ENCODE data around the gene SLC13A2. TPM values are rescaled to one million over a fixed set of nuclear protein-coding genes. Genes with fewer than 3 reads are reported as not detected.

SLC13A2 gene
- total RNA-seq, 1 experiment from 2014 or later, result not detected

- Histone ChIP-seq H4K20me1 (ENCODE audit: control insufficient read depth, insufficient read depth, insufficient read length) (no peaks in the 10 kb centered on the region), H3K27me3 (ENCODE audit: insufficient read depth, low read length) (no peaks in the 10 kb centered on the region), H3K4me1 (ENCODE audit: insufficient read depth, low read length) (no peaks in the 10 kb centered on the region), H3K23me2 (ENCODE audit: insufficient read length, low read depth, low read length, poor library complexity, severe bottlenecking) (no peaks in the 10 kb centered on the region), H3K23ac (ENCODE audit: insufficient read length, low read depth, low read length) (no peak overlapping the region), H3K79me2 (ENCODE audit: insufficient read depth, low read length) (no peaks in the 10 kb centered on the region), H2BK120ac (ENCODE audit: low read depth, low read length, poor library complexity, severe bottlenecking) (no peak overlapping the region), H3T11ph (ENCODE audit: low read length) (no peak overlapping the region), H2BK12ac (ENCODE audit: insufficient read length, low read depth, low read length) (no peak overlapping the region), H3K27ac (ENCODE audit: insufficient read length, low read depth, low read length) (no peak overlapping the region), H3K14ac (ENCODE audit: insufficient read depth, low read length) (no peak overlapping the region), H2BK15ac (ENCODE audit: low read depth, low read length) (no peak overlapping the region), H2AFZ (ENCODE audit: low read length) (no peak overlapping the region), H4K8ac (replicated peaks; ENCODE audit: insufficient read length, low read depth, low read length) (no peak overlapping the region), H2BK5ac (ENCODE audit: insufficient read length, low read length) (no peak overlapping the region), H4K91ac (ENCODE audit: insufficient read length, low read depth, low read length) (no peak overlapping the region), H2AK5ac (ENCODE audit: insufficient read length, low read length) (no peak overlapping the region), H4K5ac (ENCODE audit: insufficient read length, low read depth, low read length) (no peak overlapping the region), H2BK20ac (ENCODE audit: low read depth, low read length, poor library complexity, severe bottlenecking) (no peak overlapping the region), H3K4ac (ENCODE audit: low read depth, low read length) (no peak overlapping the region), H3K56ac (ENCODE audit: insufficient read length, low read depth, low read length) (no peak overlapping the region), H3K9me3 (ENCODE audit: control insufficient read depth, low read depth, low read length) (no peaks in the 10 kb centered on the region), H3K4me2 (ENCODE audit: insufficient read depth, insufficient read length, low read length) (no peak overlapping the region), H3K9ac (ENCODE audit: extremely low read depth, insufficient read length, low read length) (no peak overlapping the region), H3K18ac (ENCODE audit: insufficient read length, low read depth, low read length) (no peak overlapping the region), H3K79me1 (ENCODE audit: insufficient read depth, low read depth, low read length, poor library complexity, severe bottlenecking) (no peaks in the 10 kb centered on the region)
- Mint-ChIP-seq H3K27ac (no peak overlapping the region), H3K36me3 (ENCODE audit: insufficient read depth in 1 of 3, low read depth in 3 of 3) (no peaks in the 10 kb centered on the region), H3K4me1 (peaks cover 5 to 23% of the 10 kb centered on the region in 2 experiments), H3K4me3 (no peak overlapping the region), H3K9me3 (no peaks in the 10 kb centered on the region), H3K27me3 (ENCODE audit: low read depth) (peaks cover 6% of the 10 kb centered on the region)
- no peak for DNase-seq
- TF ChIP-seq CTCF (conservative IDR thresholded peaks at IDR 0.05), result no peak
- no CpG with 5 or more reads among the region's 6 CpGs for WGBS (ENCODE audit: extremely low coverage, insufficient read length, low lambda C conversion rate)
Observed at GRCh38 chr17:28523186-28523585, 49.7 kb downstream of the SLC13A2 start.
